Panc1 (cell line): ENCODE data around the gene BCL11B. TPM values are rescaled to one million over a fixed set of nuclear protein-coding genes. Genes with fewer than 3 reads are reported as not detected.

Source experiments
- ATAC-seq: fragments of 200-7000 bp; cut with Tn5 transposase; 2 replicates; pipeline ENCODE4 v1.9.1; 2020; ENCODE audit warnings: mild to moderate bottlenecking, moderate library complexity
- BruUV-seq: library from RNA; stranded (reverse); fragments of 400-500 nt; replicated peaks from 2 replicates; lab custom pipeline; 2021; lab: Mats Ljungman, UMichigan
- CTCF ChIA-PET: fragments of 300-600 bp; sonication (Branson Sonifier 250); formaldehyde crosslinking; loops from one replicate; lab custom pipeline; 2022; ENCODE audit warnings: antibody characterized with exemption; lab: Charles Lee
- POLR2A ChIA-PET: fragments of 300-600 bp; sonication (Branson Sonifier 250); formaldehyde crosslinking; loops from one replicate; lab custom pipeline; 2022; ENCODE audit warnings: antibody characterized with exemption; lab: Charles Lee
- DNase-seq: peaks from one replicate; pipeline ENCODE4 v3.0.0-alpha.2; 2010; ENCODE audit warnings: low read depth, low spot score
- H3K27ac ChIP-seq: 2 replicates; pipeline ENCODE4 v1.5.1; 2011; ENCODE audit warnings: mild to moderate bottlenecking, low read length, inconsistent platforms
- H3K27me3 ChIP-seq: fragments of 200-500 bp; sonication (Bioruptor generic); 2 replicates; pipeline ENCODE4 v1.6.0; 2014; ENCODE audit warnings: low read length, inconsistent platforms; ENCODE audit not compliant: control insufficient read depth, insufficient read depth
- H3K36me3 ChIP-seq: fragments of 200-500 bp; sonication (Bioruptor generic); 2 replicates; pipeline ENCODE4 v1.5.1; 2014; ENCODE audit warnings: inconsistent platforms, mild to moderate bottlenecking, low read length, moderate library complexity; ENCODE audit not compliant: control insufficient read depth, insufficient read depth
- H3K4me1 ChIP-seq: 2 replicates; pipeline ENCODE4 v1.5.1; 2011; ENCODE audit warnings: inconsistent platforms, mild to moderate bottlenecking, low read length, moderate library complexity; ENCODE audit not compliant: control insufficient read depth, insufficient read depth
- H3K4me3 ChIP-seq, 2 experiments: 2 replicates each; pipeline ENCODE4 v1.5.1; 2011 to 2012; ENCODE audit warnings: low read depth in 2 of 2, low read length in 2 of 2, mild to moderate bottlenecking in 2 of 2, inconsistent platforms in 1 of 2, moderate library complexity in 1 of 2
- H3K9me3 ChIP-seq: fragments of 200-500 bp; sonication (Bioruptor generic); 2 replicates; pipeline ENCODE4 v1.5.1; 2014; ENCODE audit warnings: low read depth, mild to moderate bottlenecking, inconsistent platforms, low read length, moderate library complexity; ENCODE audit not compliant: control insufficient read depth, insufficient read depth
- POLR2AphosphoS5 ChIP-seq: IDR thresholded peaks from 2 replicates; pipeline ENCODE4 v1.6.1; 2012; ENCODE audit warnings: mild to moderate bottlenecking, low read depth, low read length, moderate library complexity
- SIN3A ChIP-seq: IDR thresholded peaks from 2 replicates; pipeline ENCODE4 v1.6.1; 2012; ENCODE audit warnings: low read depth, mild to moderate bottlenecking, low read length, moderate library complexity, borderline replicate concordance; ENCODE audit not compliant: insufficient read depth
- TCF7L2 ChIP-seq: IDR thresholded peaks from 2 replicates; pipeline ENCODE4 v1.6.1; 2011; ENCODE audit warnings: mild to moderate bottlenecking, low read depth, low read length, inconsistent platforms
- in situ Hi-C: cut with HindIII; loops from 2 replicates; pipeline ENCODE4 v1.10.0; 2016; ENCODE audit warnings: low sequenced_read_pairs, low pct_unique_long_range_greater_than_20kb
- intact Hi-C: fragments of 100-400 bp; cut with micrococcal nuclease; formaldehyde crosslinking; loops from one replicate; pipeline ENCODE4 v1.10.0; 2022; ENCODE audit not compliant: unreplicated experiment
- total RNA-seq: library from RNA; stranded (reverse); gene quantifications from one replicate; pipeline ENCODE4 v1.2.1, GENCODE V29; 2021; ENCODE audit not compliant: unreplicated experiment
- TF ChIP-seq, protein P1 (sequence below), 2 experiments: IDR thresholded peaks; 2 replicates each; pipeline ENCODE4 v1.6.1; 2011 to 2012; ENCODE audit warnings: low read depth in 2 of 2, control low read depth in 1 of 2, low read length in 1 of 2, mild to moderate bottlenecking in 1 of 2, moderate library complexity in 1 of 2; ENCODE audit not compliant: insufficient read depth in 1 of 2
- TF ChIP-seq, protein P2 (sequence below): fragments of 450-650 bp; IDR thresholded peaks from 2 replicates; pipeline ENCODE4 v1.5.1; 2017; ENCODE audit warnings: mild to moderate bottlenecking

The BCL11B gene
- total RNA-seq, 1 experiment from 2014 or later: 0.23 TPM

DNA sequence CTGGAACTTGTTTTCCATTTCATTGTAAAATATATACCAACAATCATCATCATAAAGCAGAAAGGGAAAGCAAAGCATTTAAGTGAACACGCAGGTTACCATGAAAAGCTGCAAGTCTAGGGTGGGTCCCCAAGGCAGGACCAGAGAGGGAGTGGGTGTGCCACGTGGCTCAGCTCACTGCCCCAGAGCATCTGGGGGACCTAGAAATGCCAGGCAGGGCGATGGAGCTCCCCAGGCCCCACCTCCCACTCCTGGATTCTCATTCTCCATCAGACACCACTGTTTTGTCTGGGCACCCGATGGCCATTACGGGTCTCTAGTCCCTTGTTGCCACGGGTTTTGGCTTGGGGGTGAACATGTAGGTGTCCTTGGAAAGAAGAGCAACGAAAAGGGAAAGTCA lies 34.7 kb downstream of the BCL11B start:
- ChIA-PET CTCF (no interaction called here), POLR2A (no interaction called here)
- ATAC-seq: no peak
- no TSS peak for BruUV-seq
- no peak overlapping the region for H3K27ac ChIP-seq
- H3K27me3 ChIP-seq: no peaks in the 10 kb centered on the region
- intact Hi-C loops (no loop called here), in situ Hi-C loops (no loop called here)
- no peaks in the 10 kb centered on the region for H3K9me3 ChIP-seq
- no peaks in the 10 kb centered on the region for H3K4me1 ChIP-seq
- no peak for TF ChIP-seq SIN3A
- no peak for TF ChIP-seq TCF7L2
- no peak for TF ChIP-seq POLR2AphosphoS5
- TF ChIP-seq, protein P1, sequence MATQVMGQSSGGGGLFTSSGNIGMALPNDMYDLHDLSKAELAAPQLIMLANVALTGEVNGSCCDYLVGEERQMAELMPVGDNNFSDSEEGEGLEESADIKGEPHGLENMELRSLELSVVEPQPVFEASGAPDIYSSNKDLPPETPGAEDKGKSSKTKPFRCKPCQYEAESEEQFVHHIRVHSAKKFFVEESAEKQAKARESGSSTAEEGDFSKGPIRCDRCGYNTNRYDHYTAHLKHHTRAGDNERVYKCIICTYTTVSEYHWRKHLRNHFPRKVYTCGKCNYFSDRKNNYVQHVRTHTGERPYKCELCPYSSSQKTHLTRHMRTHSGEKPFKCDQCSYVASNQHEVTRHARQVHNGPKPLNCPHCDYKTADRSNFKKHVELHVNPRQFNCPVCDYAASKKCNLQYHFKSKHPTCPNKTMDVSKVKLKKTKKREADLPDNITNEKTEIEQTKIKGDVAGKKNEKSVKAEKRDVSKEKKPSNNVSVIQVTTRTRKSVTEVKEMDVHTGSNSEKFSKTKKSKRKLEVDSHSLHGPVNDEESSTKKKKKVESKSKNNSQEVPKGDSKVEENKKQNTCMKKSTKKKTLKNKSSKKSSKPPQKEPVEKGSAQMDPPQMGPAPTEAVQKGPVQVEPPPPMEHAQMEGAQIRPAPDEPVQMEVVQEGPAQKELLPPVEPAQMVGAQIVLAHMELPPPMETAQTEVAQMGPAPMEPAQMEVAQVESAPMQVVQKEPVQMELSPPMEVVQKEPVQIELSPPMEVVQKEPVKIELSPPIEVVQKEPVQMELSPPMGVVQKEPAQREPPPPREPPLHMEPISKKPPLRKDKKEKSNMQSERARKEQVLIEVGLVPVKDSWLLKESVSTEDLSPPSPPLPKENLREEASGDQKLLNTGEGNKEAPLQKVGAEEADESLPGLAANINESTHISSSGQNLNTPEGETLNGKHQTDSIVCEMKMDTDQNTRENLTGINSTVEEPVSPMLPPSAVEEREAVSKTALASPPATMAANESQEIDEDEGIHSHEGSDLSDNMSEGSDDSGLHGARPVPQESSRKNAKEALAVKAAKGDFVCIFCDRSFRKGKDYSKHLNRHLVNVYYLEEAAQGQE (IDR thresholded peaks at IDR 0.05; ENCODE audit: insufficient read depth in 1 of 2, low read depth in 2 of 2, low read length in 1 of 2): no peak
- TF ChIP-seq, protein P2, sequence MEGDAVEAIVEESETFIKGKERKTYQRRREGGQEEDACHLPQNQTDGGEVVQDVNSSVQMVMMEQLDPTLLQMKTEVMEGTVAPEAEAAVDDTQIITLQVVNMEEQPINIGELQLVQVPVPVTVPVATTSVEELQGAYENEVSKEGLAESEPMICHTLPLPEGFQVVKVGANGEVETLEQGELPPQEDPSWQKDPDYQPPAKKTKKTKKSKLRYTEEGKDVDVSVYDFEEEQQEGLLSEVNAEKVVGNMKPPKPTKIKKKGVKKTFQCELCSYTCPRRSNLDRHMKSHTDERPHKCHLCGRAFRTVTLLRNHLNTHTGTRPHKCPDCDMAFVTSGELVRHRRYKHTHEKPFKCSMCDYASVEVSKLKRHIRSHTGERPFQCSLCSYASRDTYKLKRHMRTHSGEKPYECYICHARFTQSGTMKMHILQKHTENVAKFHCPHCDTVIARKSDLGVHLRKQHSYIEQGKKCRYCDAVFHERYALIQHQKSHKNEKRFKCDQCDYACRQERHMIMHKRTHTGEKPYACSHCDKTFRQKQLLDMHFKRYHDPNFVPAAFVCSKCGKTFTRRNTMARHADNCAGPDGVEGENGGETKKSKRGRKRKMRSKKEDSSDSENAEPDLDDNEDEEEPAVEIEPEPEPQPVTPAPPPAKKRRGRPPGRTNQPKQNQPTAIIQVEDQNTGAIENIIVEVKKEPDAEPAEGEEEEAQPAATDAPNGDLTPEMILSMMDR: no peak
- DNase-seq: no peak
- H3K4me3 ChIP-seq: no peak overlapping the region
- H3K36me3 ChIP-seq: no peaks in the 10 kb centered on the region

DNA sequence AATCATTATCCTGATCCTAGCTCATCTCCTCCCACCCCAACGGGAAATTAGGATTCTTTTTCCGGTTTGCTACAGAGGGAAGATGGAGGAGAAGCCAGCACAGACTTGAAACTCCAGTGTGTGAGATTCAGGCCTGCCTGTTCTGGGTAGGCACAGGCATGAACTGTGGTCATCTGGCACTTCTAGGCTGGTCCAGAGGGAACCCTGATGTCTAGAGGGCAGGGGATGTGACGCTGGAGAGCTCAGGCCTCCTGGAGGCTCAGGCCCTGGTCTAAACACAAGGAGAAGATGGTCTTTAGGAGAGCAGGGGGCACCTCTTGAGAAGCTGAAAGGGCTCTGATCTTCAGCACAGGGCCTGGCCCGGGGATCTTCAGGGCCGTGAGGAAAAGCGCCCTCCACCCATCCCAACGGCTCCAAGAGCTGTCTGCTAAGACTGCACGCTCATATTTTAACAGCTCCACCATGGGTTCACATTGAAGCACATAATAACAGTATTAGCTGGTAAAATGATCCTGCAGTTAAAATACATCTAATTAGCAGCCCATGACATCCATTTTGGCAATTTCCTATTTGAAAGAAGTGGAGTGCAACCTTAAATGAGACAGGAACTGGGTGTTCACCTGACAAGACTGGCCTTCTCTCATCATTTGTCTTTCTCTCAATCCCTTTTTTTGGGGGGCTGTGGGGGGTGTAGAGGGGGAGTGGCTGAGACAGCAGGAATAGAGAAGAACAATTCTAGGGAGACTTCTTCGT lies 35.4 kb downstream of the BCL11B start:
- intact Hi-C loops (no loop called here), in situ Hi-C loops (no loop called here)
- DNase-seq (no peak), ATAC-seq (no peak)
- POLR2A ChIA-PET: no interaction called here
- H3K27me3 ChIP-seq: no peaks in the 10 kb centered on the region
- CTCF ChIA-PET: no interaction called here
- no peaks in the 10 kb centered on the region for H3K9me3 ChIP-seq
- TF ChIP-seq, protein P2: no peak
- TF ChIP-seq SIN3A: no peak
- no TSS peak for BruUV-seq
- no peak overlapping the region for H3K27ac ChIP-seq
- H3K4me3 ChIP-seq: no peak overlapping the region
- no peaks in the 10 kb centered on the region for H3K4me1 ChIP-seq
- H3K36me3 ChIP-seq: no peaks in the 10 kb centered on the region
